Ishikawa (cell line): ENCODE measurements around the gene RPTOR.

Experiments used
- CEBPB ChIP-seq: IDR thresholded peaks from 2 replicates; pipeline ENCODE4 v1.6.1; 2012
- CREB1 ChIP-seq: IDR thresholded peaks from 2 replicates; pipeline ENCODE4 v1.6.1; 2012; ENCODE audit warnings: low read depth
- EGR1 ChIP-seq: IDR thresholded peaks from 2 replicates; pipeline ENCODE4 v1.6.1; 2012
- EP300 ChIP-seq: IDR thresholded peaks from 2 replicates; pipeline ENCODE4 v1.6.1; 2012; ENCODE audit warnings: borderline replicate concordance
- FOXM1 ChIP-seq: IDR thresholded peaks from 2 replicates; pipeline ENCODE4 v1.6.1; 2012; ENCODE audit warnings: low read depth, borderline replicate concordance
- MAX ChIP-seq: IDR thresholded peaks from 2 replicates; pipeline ENCODE4 v1.6.1; 2012
- NFIC ChIP-seq: IDR thresholded peaks from 2 replicates; pipeline ENCODE4 v1.6.1; 2012
- RAD21 ChIP-seq: IDR thresholded peaks from 2 replicates; pipeline ENCODE4 v1.6.1; 2012; ENCODE audit warnings: low read depth
- TAF1 ChIP-seq: IDR thresholded peaks from 2 replicates; pipeline ENCODE4 v1.6.1; 2012; ENCODE audit warnings: low read depth, mild to moderate bottlenecking
- TCF12 ChIP-seq: IDR thresholded peaks from 2 replicates; pipeline ENCODE4 v1.6.1; 2012; ENCODE audit warnings: low read depth
- TEAD4 ChIP-seq: IDR thresholded peaks from 2 replicates; pipeline ENCODE4 v1.6.1; 2012
- YY1 ChIP-seq: IDR thresholded peaks from 2 replicates; pipeline ENCODE4 v1.6.1; 2012; ENCODE audit warnings: low read depth
- ZBTB7A ChIP-seq: IDR thresholded peaks from 2 replicates; pipeline ENCODE4 v1.6.1; 2012; ENCODE audit warnings: low read depth
- TF ChIP-seq, protein P1 (sequence below): IDR thresholded peaks from 2 replicates; pipeline ENCODE4 v1.6.1; 2012
- TF ChIP-seq, protein P2 (sequence below): IDR thresholded peaks from 2 replicates; pipeline ENCODE4 v1.6.1; 2012; ENCODE audit warnings: low read depth, mild to moderate bottlenecking

Gene RPTOR

DNA sequence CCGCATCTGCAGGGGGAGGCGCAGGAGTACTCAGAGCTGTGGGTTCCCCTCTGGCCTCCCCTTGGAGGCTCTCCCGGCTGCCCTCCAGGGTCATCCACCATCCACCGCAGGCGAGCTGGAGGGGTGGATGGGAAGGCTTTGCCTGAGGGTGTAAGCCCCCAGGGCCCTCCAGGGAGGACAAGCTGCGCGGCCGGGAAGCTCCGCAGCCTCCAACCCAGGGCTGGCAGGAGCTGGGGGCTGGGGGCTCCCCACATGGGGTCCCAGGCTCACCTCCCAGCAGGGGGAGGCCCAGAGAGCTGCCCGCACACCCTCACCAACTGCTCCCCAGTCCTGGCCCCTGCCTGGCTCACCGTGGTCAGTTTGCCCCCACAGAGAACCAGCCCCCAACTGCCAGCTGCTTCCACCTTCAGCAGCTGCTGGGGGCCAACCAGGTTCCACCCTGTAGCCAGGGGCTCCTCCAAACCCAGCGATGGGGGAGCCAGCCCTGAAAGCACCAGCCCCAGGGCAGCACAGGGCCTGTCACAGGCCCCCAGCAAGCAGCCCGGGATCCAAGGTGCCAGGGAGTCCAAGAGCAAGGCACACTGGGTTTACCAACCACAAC lies 427.2 kb downstream of the RPTOR start:
- TF ChIP-seq MAX: no peak
- TF ChIP-seq EP300: no peak
- no peak for TF ChIP-seq TAF1
- TF ChIP-seq, protein P1, sequence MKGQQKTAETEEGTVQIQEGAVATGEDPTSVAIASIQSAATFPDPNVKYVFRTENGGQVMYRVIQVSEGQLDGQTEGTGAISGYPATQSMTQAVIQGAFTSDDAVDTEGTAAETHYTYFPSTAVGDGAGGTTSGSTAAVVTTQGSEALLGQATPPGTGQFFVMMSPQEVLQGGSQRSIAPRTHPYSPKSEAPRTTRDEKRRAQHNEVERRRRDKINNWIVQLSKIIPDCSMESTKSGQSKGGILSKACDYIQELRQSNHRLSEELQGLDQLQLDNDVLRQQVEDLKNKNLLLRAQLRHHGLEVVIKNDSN: no peak
- no peak for TF ChIP-seq ZBTB7A
- TF ChIP-seq EGR1: no peak
- no peak for TF ChIP-seq YY1

GRCh38 chr17:80976701-80977100 lies 432.1 kb downstream of the RPTOR start:
- no peak for TF ChIP-seq CEBPB
- TF ChIP-seq, protein P2, sequence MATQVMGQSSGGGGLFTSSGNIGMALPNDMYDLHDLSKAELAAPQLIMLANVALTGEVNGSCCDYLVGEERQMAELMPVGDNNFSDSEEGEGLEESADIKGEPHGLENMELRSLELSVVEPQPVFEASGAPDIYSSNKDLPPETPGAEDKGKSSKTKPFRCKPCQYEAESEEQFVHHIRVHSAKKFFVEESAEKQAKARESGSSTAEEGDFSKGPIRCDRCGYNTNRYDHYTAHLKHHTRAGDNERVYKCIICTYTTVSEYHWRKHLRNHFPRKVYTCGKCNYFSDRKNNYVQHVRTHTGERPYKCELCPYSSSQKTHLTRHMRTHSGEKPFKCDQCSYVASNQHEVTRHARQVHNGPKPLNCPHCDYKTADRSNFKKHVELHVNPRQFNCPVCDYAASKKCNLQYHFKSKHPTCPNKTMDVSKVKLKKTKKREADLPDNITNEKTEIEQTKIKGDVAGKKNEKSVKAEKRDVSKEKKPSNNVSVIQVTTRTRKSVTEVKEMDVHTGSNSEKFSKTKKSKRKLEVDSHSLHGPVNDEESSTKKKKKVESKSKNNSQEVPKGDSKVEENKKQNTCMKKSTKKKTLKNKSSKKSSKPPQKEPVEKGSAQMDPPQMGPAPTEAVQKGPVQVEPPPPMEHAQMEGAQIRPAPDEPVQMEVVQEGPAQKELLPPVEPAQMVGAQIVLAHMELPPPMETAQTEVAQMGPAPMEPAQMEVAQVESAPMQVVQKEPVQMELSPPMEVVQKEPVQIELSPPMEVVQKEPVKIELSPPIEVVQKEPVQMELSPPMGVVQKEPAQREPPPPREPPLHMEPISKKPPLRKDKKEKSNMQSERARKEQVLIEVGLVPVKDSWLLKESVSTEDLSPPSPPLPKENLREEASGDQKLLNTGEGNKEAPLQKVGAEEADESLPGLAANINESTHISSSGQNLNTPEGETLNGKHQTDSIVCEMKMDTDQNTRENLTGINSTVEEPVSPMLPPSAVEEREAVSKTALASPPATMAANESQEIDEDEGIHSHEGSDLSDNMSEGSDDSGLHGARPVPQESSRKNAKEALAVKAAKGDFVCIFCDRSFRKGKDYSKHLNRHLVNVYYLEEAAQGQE: no peak
- no peak for TF ChIP-seq TEAD4
- no peak for TF ChIP-seq FOXM1
- TF ChIP-seq NFIC: no peak
- TF ChIP-seq CREB1: no peak
- TF ChIP-seq RAD21: no peak
- no peak for TF ChIP-seq YY1
- no peak for TF ChIP-seq EGR1
- no peak for TF ChIP-seq EP300
- no peak for TF ChIP-seq ZBTB7A
- TF ChIP-seq TAF1: no peak
- no peak for TF ChIP-seq MAX
- TF ChIP-seq, protein P1: no peak
- TF ChIP-seq TCF12: no peak

DNA sequence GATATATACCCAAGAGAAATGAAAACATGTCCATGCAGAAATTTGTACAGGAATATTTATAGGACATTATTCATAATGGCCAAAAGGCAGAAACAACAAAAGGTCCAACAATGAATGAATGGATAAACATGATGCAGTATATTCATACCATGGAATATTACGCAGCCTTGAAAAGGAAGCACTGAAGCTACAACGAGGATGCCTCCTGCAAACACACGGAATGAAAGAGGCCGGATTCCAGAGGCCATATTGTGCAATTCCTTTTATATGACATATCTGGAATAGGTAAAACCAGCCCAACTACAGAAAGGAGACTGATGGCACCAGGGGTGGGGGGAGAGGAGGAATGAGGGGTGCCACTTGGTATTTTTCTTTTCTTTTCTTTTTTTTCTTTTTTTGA lies 432.5 kb downstream of the RPTOR start:
- no peak for TF ChIP-seq MAX
- no peak for TF ChIP-seq EP300
- TF ChIP-seq, protein P1: no peak
- TF ChIP-seq, protein P2: no peak
- TF ChIP-seq FOXM1: no peak
- no peak for TF ChIP-seq CREB1
- no peak for TF ChIP-seq TCF12
- TF ChIP-seq ZBTB7A: no peak
- TF ChIP-seq YY1: no peak
- no peak for TF ChIP-seq EGR1
- TF ChIP-seq TAF1: no peak

- TF ChIP-seq TEAD4: no peak
- no peak for TF ChIP-seq CREB1
- no peak for TF ChIP-seq TAF1
- no peak for TF ChIP-seq MAX
Measured at GRCh38 chr17:80978499-80979497, 434.2 kb downstream of the RPTOR start.
